ENCODE data around the gene TNNC2.

DNA sequence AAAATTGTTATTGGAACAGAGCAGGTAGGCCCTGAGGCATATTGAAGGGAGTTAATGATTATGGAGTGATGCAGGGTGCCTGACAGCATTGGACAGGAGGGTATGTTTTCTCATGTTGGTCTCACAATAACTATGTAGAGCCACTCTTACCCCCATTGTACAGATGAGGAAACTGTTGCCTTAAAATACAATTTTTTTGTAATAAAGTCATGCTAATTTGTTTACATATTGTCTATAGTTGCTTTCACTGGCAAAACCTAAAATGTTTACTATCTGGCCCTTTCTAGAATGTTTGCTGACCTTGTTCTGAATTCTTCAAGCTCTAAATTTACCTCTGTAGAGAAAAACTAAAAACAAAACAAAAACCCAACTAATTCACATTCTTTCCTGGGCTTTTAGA lies 24.4 kb upstream of the TNNC2 start:
- TF ChIP-seq, protein P1, sequence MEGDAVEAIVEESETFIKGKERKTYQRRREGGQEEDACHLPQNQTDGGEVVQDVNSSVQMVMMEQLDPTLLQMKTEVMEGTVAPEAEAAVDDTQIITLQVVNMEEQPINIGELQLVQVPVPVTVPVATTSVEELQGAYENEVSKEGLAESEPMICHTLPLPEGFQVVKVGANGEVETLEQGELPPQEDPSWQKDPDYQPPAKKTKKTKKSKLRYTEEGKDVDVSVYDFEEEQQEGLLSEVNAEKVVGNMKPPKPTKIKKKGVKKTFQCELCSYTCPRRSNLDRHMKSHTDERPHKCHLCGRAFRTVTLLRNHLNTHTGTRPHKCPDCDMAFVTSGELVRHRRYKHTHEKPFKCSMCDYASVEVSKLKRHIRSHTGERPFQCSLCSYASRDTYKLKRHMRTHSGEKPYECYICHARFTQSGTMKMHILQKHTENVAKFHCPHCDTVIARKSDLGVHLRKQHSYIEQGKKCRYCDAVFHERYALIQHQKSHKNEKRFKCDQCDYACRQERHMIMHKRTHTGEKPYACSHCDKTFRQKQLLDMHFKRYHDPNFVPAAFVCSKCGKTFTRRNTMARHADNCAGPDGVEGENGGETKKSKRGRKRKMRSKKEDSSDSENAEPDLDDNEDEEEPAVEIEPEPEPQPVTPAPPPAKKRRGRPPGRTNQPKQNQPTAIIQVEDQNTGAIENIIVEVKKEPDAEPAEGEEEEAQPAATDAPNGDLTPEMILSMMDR (conservative IDR thresholded peaks at IDR 0.05; ENCODE audit: low read depth, low read length) = no peak
- no peak for TF ChIP-seq EZH2 (IDR thresholded peaks at IDR 0.05; ENCODE audit: borderline replicate concordance, low read depth, low read length, poor library complexity, severe bottlenecking)

Data from A673 (cell line).